ENCODE results near the gene PARD3B.

- no peak for TF ChIP-seq CTCF (conservative IDR thresholded peaks at IDR 0.05 in 1 of 2, IDR thresholded peaks at IDR 0.05 in 1 of 2; ENCODE audit: low read depth in 1 of 2, low read length in 2 of 2)
- no peak for TF ChIP-seq EZH2 (IDR thresholded peaks at IDR 0.05; ENCODE audit: low read length, missing control alignments)
These were observed 826.9 kb downstream of the PARD3B start for GRCh38 chr2:205372141-205372540.

All from fibroblast of lung (primary cell).